Thyroid gland (tissue), 4 donors: ENCODE data around the gene DIS3L2. TPM values are rescaled to one million over a fixed set of nuclear protein-coding genes. Genes with fewer than 3 reads are reported as not detected.
A peak's percentile ranks its signal among the peaks of the same experiment; 100 is the strongest.
"Not testable (repeated sequence)": the region's sequence is repeated elsewhere in the genome, so short reads cannot be mapped to it uniquely, and the experiment has no call there.

Experiments used
- DNase-seq, 2 donors: peaks; one replicate each; pipeline ENCODE4 v3.0.0-alpha.2; 2019
- H3K27ac ChIP-seq, 3 donors: fragments of 200-600 bp; sonication (generic); 1 replicate in 2 of 3; 2 replicates in 1 of 3; pipeline ENCODE4 v1.5.1; 2016 to 2019; ENCODE audit warnings: mild to moderate bottlenecking in 1 of 3, moderate library complexity in 1 of 3
- H3K27me3 ChIP-seq: fragments of 200-600 bp; sonication (generic); one replicate; pipeline ENCODE4 v1.5.1; 2019
- H3K36me3 ChIP-seq, 2 donors: fragments of 200-600 bp; sonication (generic); one replicate each; pipeline ENCODE4 v1.5.1; 2016 to 2019
- H3K4me1 ChIP-seq, 2 donors: fragments of 200-600 bp; sonication (generic); one replicate each; pipeline ENCODE4 v1.5.1; 2017 to 2019
- H3K4me3 ChIP-seq, 3 donors: fragments of 200-600 bp; sonication (generic); replicated peaks in 1 of 3; 1 replicate in 2 of 3; 2 replicates in 1 of 3; pipeline ENCODE4 v1.5.1; 2016; ENCODE audit warnings: mild to moderate bottlenecking in 1 of 3
- H3K9me3 ChIP-seq: fragments of 200-600 bp; sonication (generic); one replicate; pipeline ENCODE4 v1.5.1; 2017
- POLR2A ChIP-seq, 2 donors: fragments of 450-650 bp; IDR thresholded peaks; one replicate each; pipeline ENCODE4 v1.6.1; 2017; ENCODE audit warnings: antibody characterized with exemption in 2 of 2, mild to moderate bottlenecking in 2 of 2, moderate library complexity in 1 of 2
- WGBS, 2 donors: methylation state at CpG; one replicate each; pipeline ENCODE4 v1.1.5; 2017; 5-methylcytosine and 5-hydroxymethylcytosine counted together
- intact Hi-C: fragments of 100-400 bp; cut with DNase I; formaldehyde crosslinking; loops from one replicate; pipeline ENCODE4 v1.15.1; 2023
- total RNA-seq, 4 donors: library from RNA; depleted of rRNA; stranded (reverse); fragments of >200 nt; gene quantifications; one replicate each; pipeline ENCODE4 v1.2.3, GENCODE V29; 2016
- TF ChIP-seq, protein P1 (sequence below), 6 experiments: fragments of 200-600 bp in 3 of 6; fragments of 450-650 bp in 3 of 6; sonication (generic) in 3 of 6; IDR thresholded peaks; one replicate each; pipeline ENCODE4 v1.5.1; 2016 to 2019; ENCODE audit warnings: antibody characterized with exemption in 6 of 6, mild to moderate bottlenecking in 2 of 6, inconsistent platforms in 1 of 6, moderate library complexity in 1 of 6

Gene DIS3L2
- total RNA-seq, 4 donors from 2014 or later = 42.2 to 68.7 (median 50.3) TPM

DNA sequence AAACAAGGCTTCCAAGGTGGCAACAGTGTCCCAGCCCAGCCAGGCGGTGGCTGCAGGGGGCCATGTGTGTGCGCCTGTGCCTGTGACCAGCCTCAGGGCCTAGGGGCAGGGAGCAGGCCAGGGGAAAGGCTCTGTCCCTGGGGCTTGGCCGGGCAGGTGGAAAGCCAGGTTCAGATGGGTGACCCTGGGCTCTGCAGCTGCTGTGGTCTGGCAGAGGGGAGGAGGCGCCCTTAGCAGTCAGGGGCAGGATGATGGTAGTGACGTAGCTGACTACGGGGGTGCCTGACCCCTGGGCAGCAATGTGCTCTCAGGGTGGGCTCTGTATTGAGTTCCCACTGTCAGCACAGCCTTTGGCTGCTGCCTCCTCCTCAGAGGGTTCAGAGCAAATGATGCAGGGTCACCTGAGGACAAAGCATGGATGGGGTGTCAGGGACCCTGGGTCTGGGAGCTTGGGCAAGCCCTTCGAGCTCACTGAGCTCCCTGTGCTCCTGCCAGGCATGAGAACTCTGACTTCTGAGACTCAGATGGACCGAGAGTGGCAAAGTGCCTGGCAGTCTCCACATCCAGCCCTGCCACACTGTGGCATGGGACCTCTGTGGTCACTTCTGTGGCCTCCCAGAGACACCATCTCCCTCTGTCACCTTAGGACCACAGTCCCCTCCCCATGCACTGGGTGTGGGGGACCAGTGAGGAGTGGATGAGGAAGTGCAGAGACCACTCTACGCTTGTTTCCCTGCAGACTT is 360.5 kb downstream of the DIS3L2 start:
- Histone ChIP-seq H3K36me3 (no peaks in the 10 kb centered on the region), H3K9me3 (no peaks in the 10 kb centered on the region), H3K4me1 (peaks cover 22 to 74% of the 10 kb centered on the region in 2 donors), H3K27me3 (no peaks in the 10 kb centered on the region), H3K27ac (no peak overlapping the region), H3K4me3 (no peak overlapping the region)
- DNase-seq = no peak
- intact Hi-C loops = no loop called here
- WGBS, 2 donors = 97 to 100% methylated on average over 4 to 8 of the region's 9 CpGs
- TF ChIP-seq, protein P1, sequence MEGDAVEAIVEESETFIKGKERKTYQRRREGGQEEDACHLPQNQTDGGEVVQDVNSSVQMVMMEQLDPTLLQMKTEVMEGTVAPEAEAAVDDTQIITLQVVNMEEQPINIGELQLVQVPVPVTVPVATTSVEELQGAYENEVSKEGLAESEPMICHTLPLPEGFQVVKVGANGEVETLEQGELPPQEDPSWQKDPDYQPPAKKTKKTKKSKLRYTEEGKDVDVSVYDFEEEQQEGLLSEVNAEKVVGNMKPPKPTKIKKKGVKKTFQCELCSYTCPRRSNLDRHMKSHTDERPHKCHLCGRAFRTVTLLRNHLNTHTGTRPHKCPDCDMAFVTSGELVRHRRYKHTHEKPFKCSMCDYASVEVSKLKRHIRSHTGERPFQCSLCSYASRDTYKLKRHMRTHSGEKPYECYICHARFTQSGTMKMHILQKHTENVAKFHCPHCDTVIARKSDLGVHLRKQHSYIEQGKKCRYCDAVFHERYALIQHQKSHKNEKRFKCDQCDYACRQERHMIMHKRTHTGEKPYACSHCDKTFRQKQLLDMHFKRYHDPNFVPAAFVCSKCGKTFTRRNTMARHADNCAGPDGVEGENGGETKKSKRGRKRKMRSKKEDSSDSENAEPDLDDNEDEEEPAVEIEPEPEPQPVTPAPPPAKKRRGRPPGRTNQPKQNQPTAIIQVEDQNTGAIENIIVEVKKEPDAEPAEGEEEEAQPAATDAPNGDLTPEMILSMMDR (IDR thresholded peaks at IDR 0.05) = no peak
- no peak for TF ChIP-seq POLR2A (IDR thresholded peaks at IDR 0.05)

DNA sequence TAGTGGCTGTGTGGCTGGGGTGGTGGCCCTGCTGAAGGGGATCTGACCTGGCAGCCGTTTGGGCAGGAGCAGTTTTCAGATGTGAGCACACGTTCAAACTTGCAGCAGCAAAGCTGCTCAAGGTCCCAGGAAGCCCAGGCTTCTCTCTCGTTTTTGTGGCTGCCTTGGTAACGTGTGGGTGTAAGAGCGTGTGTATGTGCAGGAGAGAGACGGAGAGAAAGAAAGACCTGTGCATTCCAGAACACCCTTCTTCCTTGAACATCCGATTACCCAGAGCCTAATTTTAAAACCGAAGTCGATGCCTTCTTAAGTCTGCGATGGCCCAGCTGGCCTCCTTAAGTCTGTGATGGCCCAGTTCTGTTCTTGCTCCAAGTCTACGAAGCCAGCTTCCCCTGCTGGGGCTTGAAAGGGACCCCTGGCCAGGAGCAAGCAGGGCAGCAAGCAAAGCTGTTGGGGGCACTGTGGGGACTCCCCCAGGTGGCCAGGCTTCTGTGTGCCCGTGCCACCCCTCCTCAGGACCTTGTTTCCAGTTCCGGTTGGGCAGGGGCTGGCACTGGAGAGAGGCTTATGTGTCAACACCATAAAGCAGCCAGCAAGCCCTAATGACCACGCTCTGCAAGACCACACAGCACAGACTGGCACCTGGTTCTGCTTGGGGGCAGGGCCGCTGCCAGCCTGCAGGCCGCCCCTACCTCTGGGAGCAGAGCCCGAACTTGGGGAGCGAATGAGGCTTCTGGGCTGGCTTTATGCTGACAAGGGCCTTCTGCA is 361.2 kb downstream of the DIS3L2 start:
- H3K27me3 ChIP-seq = no peaks in the 10 kb centered on the region
- H3K36me3 ChIP-seq = no peaks in the 10 kb centered on the region
- H3K4me3 ChIP-seq = no peak overlapping the region
- H3K9me3 ChIP-seq = no peaks in the 10 kb centered on the region
- H3K27ac ChIP-seq = peak overlapping the region in 2 of 3 donors; percentile 80 to 82
- WGBS, 2 donors = 87% methylated on average over 16 to 17 of the region's 18 CpGs
- intact Hi-C loops = no loop called here
- TF ChIP-seq POLR2A (IDR thresholded peaks at IDR 0.05) = no peak
- TF ChIP-seq, protein P1 (IDR thresholded peaks at IDR 0.05) = no peak
- peaks cover 22 to 67% of the 10 kb centered on the region in 2 donors for H3K4me1 ChIP-seq
- DNase-seq = peak in 1 of 2 donors; percentile 16

DNA sequence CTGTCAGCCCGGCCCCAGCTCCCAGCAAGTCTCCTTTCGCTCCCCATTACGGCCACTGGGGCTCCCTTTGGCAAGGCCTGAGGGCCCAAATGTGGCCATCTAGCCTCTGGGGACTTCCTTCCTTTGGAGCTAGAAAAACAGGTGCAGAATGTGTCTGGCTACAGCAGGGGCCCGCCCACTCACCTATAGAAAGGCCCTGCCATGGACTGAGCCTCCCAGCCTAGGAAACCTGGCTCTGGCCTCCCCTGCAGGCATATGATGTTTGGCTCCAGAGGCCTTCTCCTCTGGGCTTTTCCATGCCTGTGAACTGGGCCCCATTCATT is 361.8 kb downstream of the DIS3L2 start:
- no peak for DNase-seq
- no peaks in the 10 kb centered on the region for H3K27me3 ChIP-seq
- intact Hi-C loops = no loop called here
- no peak overlapping the region for H3K4me3 ChIP-seq
- H3K36me3 ChIP-seq = no peaks in the 10 kb centered on the region
- H3K27ac ChIP-seq = peak overlapping the region in 2 of 3 donors; percentile 80 to 82
- WGBS, 2 donors = 93 to 96% methylated on average over 3 to 4 of the region's 4 CpGs
- H3K9me3 ChIP-seq = no peaks in the 10 kb centered on the region
- peaks cover 22 to 65% of the 10 kb centered on the region in 2 donors for H3K4me1 ChIP-seq
- no peak for TF ChIP-seq POLR2A (IDR thresholded peaks at IDR 0.05)
- TF ChIP-seq, protein P1 (IDR thresholded peaks at IDR 0.05) = no peak

DNA sequence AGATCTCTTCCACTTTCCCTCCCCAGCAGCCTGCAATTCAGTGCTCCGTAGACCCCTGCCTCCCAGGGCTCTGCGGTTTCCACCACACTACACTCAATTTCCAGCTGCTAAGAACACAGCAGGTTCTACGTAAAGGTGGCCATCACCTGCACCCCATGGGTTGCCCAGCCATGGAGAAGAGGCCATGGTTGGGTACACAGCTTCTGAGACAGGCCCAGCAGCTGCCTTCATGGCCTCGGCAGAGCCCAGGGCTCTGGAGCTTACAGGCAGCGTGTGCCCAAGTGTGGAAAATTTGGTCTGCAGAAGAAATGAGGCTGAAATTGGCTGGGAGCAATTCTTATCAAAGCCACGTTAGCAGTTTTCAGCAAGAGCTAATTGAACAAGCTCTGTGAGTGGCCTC is 362.5 kb downstream of the DIS3L2 start:
- H3K27me3 ChIP-seq, intact Hi-C loops, H3K36me3 ChIP-seq, H3K4me3 ChIP-seq, H3K9me3 ChIP-seq: not testable (repeated sequence)
- WGBS, 2 donors = 25 to 32% methylated on average over 2 to 6 of the region's 6 CpGs
- H3K4me1 ChIP-seq = peaks cover 22 to 59% of the 10 kb centered on the region in 2 donors
- peak overlapping the region in 2 of 3 donors; percentile 80 to 82 for H3K27ac ChIP-seq
- peak; percentile 86 for DNase-seq

DNA sequence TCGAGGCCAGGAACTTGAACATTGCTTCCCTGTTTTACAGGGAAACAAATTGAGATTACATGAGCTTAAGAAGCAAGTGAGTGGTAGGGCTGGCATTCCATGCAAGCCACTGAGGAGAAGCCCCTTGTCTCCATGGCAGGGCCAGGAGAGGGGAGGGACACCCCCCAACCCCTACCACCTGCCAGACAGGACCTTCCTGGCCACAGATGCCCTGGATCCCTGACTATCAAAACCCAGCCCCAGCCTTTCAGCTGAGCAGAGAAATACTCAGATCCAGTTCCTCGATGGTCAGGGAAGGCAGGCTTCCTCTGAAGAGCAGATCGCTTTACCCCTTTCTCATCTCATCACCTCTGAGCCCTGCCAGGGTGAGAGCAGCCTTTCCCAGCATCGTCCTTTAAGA is 363.3 kb downstream of the DIS3L2 start:
- no peak for TF ChIP-seq POLR2A (IDR thresholded peaks at IDR 0.05)
- TF ChIP-seq, protein P1 (IDR thresholded peaks at IDR 0.05) = no peak
- Histone ChIP-seq H3K9me3 (no peaks in the 10 kb centered on the region), H3K27ac (peak overlapping the region; percentile 77 to 90 (median 82)), H3K4me1 (peaks cover 22 to 51% of the 10 kb centered on the region in 2 donors), H3K4me3 (no peak overlapping the region), H3K27me3 (no peaks in the 10 kb centered on the region), H3K36me3 (no peaks in the 10 kb centered on the region)
- intact Hi-C loops = loop anchor here (5.0 kb wide), 1 partner anchor 182 kb away; no protein-coding TSS in a partner anchor
- DNase-seq = no peak
- 67 to 75% methylated on average over 2 to 4 of the region's 4 CpGs for WGBS, 2 donors
